ENCODE data around the gene TSC22D2. TPM values are rescaled to one million over a fixed set of nuclear protein-coding genes. Genes with fewer than 3 reads are reported as not detected.

Gene TSC22D2
- total RNA-seq, 2 donors from 2014 or later: 22.2 to 35.8 TPM

DNA sequence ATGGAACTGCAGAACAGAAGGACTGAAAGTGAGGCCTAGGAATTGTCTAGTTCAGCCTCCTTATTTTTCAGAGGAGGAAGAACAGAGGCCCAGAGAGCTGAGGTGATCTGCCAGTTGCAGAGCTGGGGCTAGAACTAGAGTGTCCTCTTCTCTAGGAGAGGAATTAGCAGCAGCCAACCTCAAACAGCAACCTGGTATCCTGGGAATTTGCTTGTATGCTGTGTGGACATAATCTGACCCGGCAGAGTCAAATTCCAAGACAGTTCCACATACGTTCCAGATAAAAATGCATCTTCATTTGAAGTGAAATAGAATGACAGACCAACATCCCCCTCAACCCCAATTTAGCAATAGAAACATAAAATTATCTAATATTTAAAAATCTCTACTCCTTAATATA, 13.5 kb upstream of the TSC22D2 start:
- TF ChIP-seq, protein P1, sequence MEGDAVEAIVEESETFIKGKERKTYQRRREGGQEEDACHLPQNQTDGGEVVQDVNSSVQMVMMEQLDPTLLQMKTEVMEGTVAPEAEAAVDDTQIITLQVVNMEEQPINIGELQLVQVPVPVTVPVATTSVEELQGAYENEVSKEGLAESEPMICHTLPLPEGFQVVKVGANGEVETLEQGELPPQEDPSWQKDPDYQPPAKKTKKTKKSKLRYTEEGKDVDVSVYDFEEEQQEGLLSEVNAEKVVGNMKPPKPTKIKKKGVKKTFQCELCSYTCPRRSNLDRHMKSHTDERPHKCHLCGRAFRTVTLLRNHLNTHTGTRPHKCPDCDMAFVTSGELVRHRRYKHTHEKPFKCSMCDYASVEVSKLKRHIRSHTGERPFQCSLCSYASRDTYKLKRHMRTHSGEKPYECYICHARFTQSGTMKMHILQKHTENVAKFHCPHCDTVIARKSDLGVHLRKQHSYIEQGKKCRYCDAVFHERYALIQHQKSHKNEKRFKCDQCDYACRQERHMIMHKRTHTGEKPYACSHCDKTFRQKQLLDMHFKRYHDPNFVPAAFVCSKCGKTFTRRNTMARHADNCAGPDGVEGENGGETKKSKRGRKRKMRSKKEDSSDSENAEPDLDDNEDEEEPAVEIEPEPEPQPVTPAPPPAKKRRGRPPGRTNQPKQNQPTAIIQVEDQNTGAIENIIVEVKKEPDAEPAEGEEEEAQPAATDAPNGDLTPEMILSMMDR (IDR thresholded peaks at IDR 0.05): no peak
- Histone ChIP-seq H3K9me3 (no peaks in the 10 kb centered on the region), H3K4me1 (ENCODE audit: control insufficient read depth in 1 of 2, low read depth in 2 of 2) (peaks cover 3 to 7% of the 10 kb centered on the region in 2 donors), H3K4me3 (no peak overlapping the region), H3K27me3 (replicated peaks; ENCODE audit: insufficient read depth) (no peaks in the 10 kb centered on the region), H3K36me3 (no peaks in the 10 kb centered on the region), H3K27ac (no peak overlapping the region)
- ATAC-seq (ENCODE audit: insufficient number of reproducible peaks, low FRiP score, low read depth) (no peak), DNase-seq (ENCODE audit: low spot score) (no peak)

DNA sequence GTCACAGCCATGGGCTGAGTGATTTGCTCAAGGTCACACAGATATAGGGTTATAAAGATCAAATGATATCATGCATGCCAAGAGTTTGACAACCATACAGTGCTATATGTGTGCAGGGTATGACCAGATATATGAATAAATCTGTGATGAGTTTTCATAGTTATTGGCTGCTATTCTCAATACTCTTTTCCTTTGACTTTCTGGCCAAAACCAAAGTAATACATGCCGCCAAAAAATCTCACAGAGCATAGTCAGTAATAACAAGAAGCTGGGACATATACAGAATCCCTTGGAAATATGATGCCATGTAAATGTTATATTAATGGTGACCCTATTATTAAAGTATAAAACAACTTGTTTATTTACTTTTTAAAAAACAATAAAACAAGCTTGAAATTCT, 11.6 kb upstream of the TSC22D2 start:
- peaks cover 3 to 7% of the 10 kb centered on the region in 2 donors for H3K4me1 ChIP-seq (ENCODE audit: control insufficient read depth in 1 of 2, low read depth in 2 of 2)
- no peaks in the 10 kb centered on the region for H3K36me3 ChIP-seq
- TF ChIP-seq, protein P1 (IDR thresholded peaks at IDR 0.05): no peak
- DNase-seq (ENCODE audit: low spot score) (no peak), ATAC-seq (ENCODE audit: insufficient number of reproducible peaks, low FRiP score, low read depth) (no peak)
- H3K4me3 ChIP-seq: no peak overlapping the region
- H3K9me3 ChIP-seq: no peaks in the 10 kb centered on the region
- no peaks in the 10 kb centered on the region for H3K27me3 ChIP-seq (replicated peaks; ENCODE audit: insufficient read depth)
- H3K27ac ChIP-seq: no peak overlapping the region

DNA sequence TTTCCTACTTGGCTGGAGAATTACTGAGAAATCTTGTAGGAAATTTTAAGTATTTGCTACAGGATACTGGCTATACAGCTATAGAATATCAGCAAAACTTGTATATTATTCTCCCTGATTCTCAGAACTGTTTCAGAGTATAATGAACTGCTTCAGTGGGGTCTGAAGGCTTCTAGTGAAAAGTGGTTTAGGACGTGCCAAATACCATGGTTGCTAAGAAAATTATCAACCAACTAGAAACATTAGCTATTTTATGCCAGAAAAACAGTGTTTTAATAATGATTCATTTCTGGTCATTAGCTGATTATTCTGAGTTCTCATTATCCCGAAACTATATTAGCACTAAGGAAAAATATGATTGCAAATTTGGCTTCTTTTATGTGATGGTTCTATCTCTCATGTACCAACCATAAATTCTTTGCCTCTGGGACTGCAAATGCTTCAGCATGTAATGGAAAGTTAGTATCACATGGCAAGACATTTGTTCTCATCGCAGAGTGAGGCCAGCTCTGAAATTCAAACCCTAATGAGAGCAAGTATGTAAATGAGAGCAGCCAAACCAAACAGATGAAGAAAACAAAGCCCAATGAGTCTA, 11.0 kb upstream of the TSC22D2 start:
- Histone ChIP-seq H3K36me3 (no peaks in the 10 kb centered on the region), H3K27me3 (replicated peaks; ENCODE audit: insufficient read depth) (no peaks in the 10 kb centered on the region), H3K27ac (no peak overlapping the region), H3K9me3 (no peaks in the 10 kb centered on the region), H3K4me1 (ENCODE audit: control insufficient read depth in 1 of 2, low read depth in 2 of 2) (peaks cover 3 to 7% of the 10 kb centered on the region in 2 donors), H3K4me3 (no peak overlapping the region)
- ATAC-seq (ENCODE audit: insufficient number of reproducible peaks, low FRiP score, low read depth): no peak
- DNase-seq (ENCODE audit: low spot score): no peak
- TF ChIP-seq, protein P1 (IDR thresholded peaks at IDR 0.05): no peak

DNA sequence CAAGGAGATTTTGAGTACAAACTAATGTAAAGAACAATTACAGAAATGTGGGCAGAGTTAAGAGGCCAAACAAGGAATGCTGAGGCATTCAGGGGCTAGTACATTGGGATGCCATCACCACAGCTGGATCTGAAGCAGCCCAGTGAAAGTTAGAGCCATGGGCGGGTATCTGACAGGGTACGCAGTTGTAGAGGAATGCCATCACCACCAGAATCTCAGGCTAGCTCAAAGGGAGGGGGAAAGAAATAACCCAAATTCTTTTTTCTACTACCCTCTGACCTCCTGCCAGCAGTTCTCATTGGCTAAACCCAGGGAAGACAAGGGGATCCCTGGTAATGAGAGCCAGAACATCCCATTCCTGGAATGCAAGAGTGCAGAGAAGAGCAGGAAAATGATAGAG, 9.0 kb upstream of the TSC22D2 start:
- Histone ChIP-seq H3K27ac (no peak overlapping the region), H3K27me3 (replicated peaks; ENCODE audit: insufficient read depth) (no peaks in the 10 kb centered on the region), H3K9me3 (no peaks in the 10 kb centered on the region), H3K4me1 (ENCODE audit: control insufficient read depth in 1 of 2, low read depth in 2 of 2) (peaks cover 3 to 7% of the 10 kb centered on the region in 2 donors), H3K4me3 (no peak overlapping the region), H3K36me3 (no peaks in the 10 kb centered on the region)
- DNase-seq (ENCODE audit: low spot score) (no peak), ATAC-seq (ENCODE audit: insufficient number of reproducible peaks, low FRiP score, low read depth) (no peak)
- TF ChIP-seq, protein P1 (IDR thresholded peaks at IDR 0.05): no peak

DNA sequence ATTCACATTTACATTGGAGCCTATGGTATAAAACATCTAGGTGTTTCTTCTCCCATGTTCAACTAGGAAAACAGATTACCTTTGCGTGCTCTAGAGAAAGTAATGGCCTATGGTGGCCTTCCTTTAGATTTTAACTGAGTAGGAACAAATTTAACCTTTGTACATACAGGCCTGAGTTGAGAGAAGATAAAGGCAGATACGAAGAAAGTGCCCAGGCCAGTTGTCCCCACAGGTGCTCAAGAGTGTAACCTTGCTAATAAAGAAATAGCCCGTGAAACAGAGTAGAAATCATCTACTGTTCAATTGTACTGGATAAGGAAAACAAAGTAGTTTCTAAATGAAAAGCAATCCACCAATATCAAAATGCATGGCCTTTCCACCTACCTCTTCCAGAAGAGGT, 6.8 kb upstream of the TSC22D2 start:
- H3K36me3 ChIP-seq: no peaks in the 10 kb centered on the region
- H3K4me1 ChIP-seq (ENCODE audit: control insufficient read depth in 1 of 2, low read depth in 2 of 2): peaks cover 3 to 7% of the 10 kb centered on the region in 2 donors
- H3K4me3 ChIP-seq: no peak overlapping the region
- H3K27ac ChIP-seq: no peak overlapping the region
- TF ChIP-seq, protein P1 (IDR thresholded peaks at IDR 0.05): no peak
- DNase-seq (ENCODE audit: low spot score) (no peak), ATAC-seq (ENCODE audit: insufficient number of reproducible peaks, low FRiP score, low read depth) (no peak)
- no peaks in the 10 kb centered on the region for H3K27me3 ChIP-seq (replicated peaks; ENCODE audit: insufficient read depth)
- H3K9me3 ChIP-seq: no peaks in the 10 kb centered on the region

Measured in thoracic aorta (tissue), 2 donors.